Measurements from ENCODE around the gene LEFTY1.

The LEFTY1 gene

GRCh38 chr1:225851805-225852204, 37.1 kb downstream of the LEFTY1 start:
- no peaks in the 10 kb centered on the region for H3K27me3 ChIP-seq (ENCODE audit: control insufficient read depth in 1 of 2, insufficient read depth in 2 of 2, low read length in 2 of 2)
- peaks cover 35 to 82% of the 10 kb centered on the region in 2 donors for H3K36me3 ChIP-seq (ENCODE audit: control insufficient read depth in 1 of 2, insufficient read depth in 2 of 2, low read length in 2 of 2)
- no peak overlapping the region for H3K4me3 ChIP-seq (ENCODE audit: low read depth in 1 of 2, low read length in 2 of 2)
- H3K9me3 ChIP-seq (ENCODE audit: control insufficient read depth in 1 of 2, low read length in 2 of 2), result no peaks in the 10 kb centered on the region
- H3K9ac ChIP-seq (ENCODE audit: low read depth in 1 of 2, low read length in 2 of 2), result no peak overlapping the region
- no peak overlapping the region for H3K27ac ChIP-seq (ENCODE audit: low read depth, low read length)
- H3K4me1 ChIP-seq (ENCODE audit: control insufficient read depth in 1 of 2, insufficient read depth in 2 of 2, low read length in 2 of 2), result peaks cover 24 to 30% of the 10 kb centered on the region in 2 donors

- Histone ChIP-seq H3K36me3 (ENCODE audit: control insufficient read depth in 1 of 2, insufficient read depth in 2 of 2, low read length in 2 of 2) (peaks cover 36 to 88% of the 10 kb centered on the region in 2 donors), H3K4me3 (ENCODE audit: low read depth in 1 of 2, low read length in 2 of 2) (no peak overlapping the region), H3K4me1 (ENCODE audit: control insufficient read depth in 1 of 2, insufficient read depth in 2 of 2, low read length in 2 of 2) (peaks cover 30% of the 10 kb centered on the region in 2 donors), H3K9ac (ENCODE audit: low read depth in 1 of 2, low read length in 2 of 2) (no peak overlapping the region), H3K27me3 (ENCODE audit: control insufficient read depth in 1 of 2, insufficient read depth in 2 of 2, low read length in 2 of 2) (no peaks in the 10 kb centered on the region), H3K9me3 (ENCODE audit: control insufficient read depth in 1 of 2, low read length in 2 of 2) (no peaks in the 10 kb centered on the region), H3K27ac (ENCODE audit: low read depth, low read length) (no peak overlapping the region)
These were observed 38.6 kb downstream of the LEFTY1 start for GRCh38 chr1:225850370-225850769.

GRCh38 chr1:225849925-225850324, 39.0 kb downstream of the LEFTY1 start:
- no peak overlapping the region for H3K4me3 ChIP-seq (ENCODE audit: low read depth in 1 of 2, low read length in 2 of 2)
- peaks cover 30% of the 10 kb centered on the region in 2 donors for H3K4me1 ChIP-seq (ENCODE audit: control insufficient read depth in 1 of 2, insufficient read depth in 2 of 2, low read length in 2 of 2)
- no peaks in the 10 kb centered on the region for H3K27me3 ChIP-seq (ENCODE audit: control insufficient read depth in 1 of 2, insufficient read depth in 2 of 2, low read length in 2 of 2)
- no peaks in the 10 kb centered on the region for H3K9me3 ChIP-seq (ENCODE audit: control insufficient read depth in 1 of 2, low read length in 2 of 2)
- no peak overlapping the region for H3K27ac ChIP-seq (ENCODE audit: low read depth, low read length)
- H3K9ac ChIP-seq (ENCODE audit: low read depth in 1 of 2, low read length in 2 of 2), result no peak overlapping the region
- H3K36me3 ChIP-seq (ENCODE audit: control insufficient read depth in 1 of 2, insufficient read depth in 2 of 2, low read length in 2 of 2), result peaks cover 36 to 86% of the 10 kb centered on the region in 2 donors

GRCh38 chr1:225848030-225848955, 40.7 kb downstream of the LEFTY1 start:
- Histone ChIP-seq H3K9ac (ENCODE audit: low read depth in 1 of 2, low read length in 2 of 2) (no peak overlapping the region), H3K4me3 (ENCODE audit: low read depth in 1 of 2, low read length in 2 of 2) (no peak overlapping the region)

GRCh38 chr1:225847610-225848009, 41.3 kb downstream of the LEFTY1 start:
- Histone ChIP-seq H3K4me3 (ENCODE audit: low read depth in 1 of 2, low read length in 2 of 2) (no peak overlapping the region), H3K27ac (ENCODE audit: low read depth, low read length) (no peak overlapping the region), H3K4me1 (ENCODE audit: control insufficient read depth in 1 of 2, insufficient read depth in 2 of 2, low read length in 2 of 2) (peaks cover 30% of the 10 kb centered on the region in 2 donors), H3K9me3 (ENCODE audit: control insufficient read depth in 1 of 2, low read length in 2 of 2) (no peaks in the 10 kb centered on the region), H3K27me3 (ENCODE audit: control insufficient read depth in 1 of 2, insufficient read depth in 2 of 2, low read length in 2 of 2) (no peaks in the 10 kb centered on the region), H3K36me3 (ENCODE audit: control insufficient read depth in 1 of 2, insufficient read depth in 2 of 2, low read length in 2 of 2) (peaks cover 24 to 77% of the 10 kb centered on the region in 2 donors), H3K9ac (ENCODE audit: low read depth in 1 of 2, low read length in 2 of 2) (no peak overlapping the region)

More at GRCh38 chr1:225848030-225848955, 40.7 kb downstream of the LEFTY1 start:
- Histone ChIP-seq H3K27ac (ENCODE audit: low read depth, low read length) (no peak overlapping the region), H3K36me3 (ENCODE audit: control insufficient read depth in 1 of 2, insufficient read depth in 2 of 2, low read length in 2 of 2) (peaks cover 31 to 79% of the 10 kb centered on the region in 2 donors), H3K4me1 (ENCODE audit: control insufficient read depth in 1 of 2, insufficient read depth in 2 of 2, low read length in 2 of 2) (peaks cover 30% of the 10 kb centered on the region in 2 donors), H3K27me3 (ENCODE audit: control insufficient read depth in 1 of 2, insufficient read depth in 2 of 2, low read length in 2 of 2) (no peaks in the 10 kb centered on the region), H3K9me3 (ENCODE audit: control insufficient read depth in 1 of 2, low read length in 2 of 2) (no peaks in the 10 kb centered on the region)

GRCh38 chr1:225846331-225847310, 42.3 kb downstream of the LEFTY1 start:
- H3K36me3 ChIP-seq (ENCODE audit: control insufficient read depth in 1 of 2, insufficient read depth in 2 of 2, low read length in 2 of 2), result peaks cover 18 to 78% of the 10 kb centered on the region in 2 donors

GRCh38 chr1:225845571-225846259, 43.2 kb downstream of the LEFTY1 start:
- Histone ChIP-seq H3K27me3 (ENCODE audit: control insufficient read depth in 1 of 2, insufficient read depth in 2 of 2, low read length in 2 of 2) (no peaks in the 10 kb centered on the region), H3K27ac (ENCODE audit: low read depth, low read length) (no peak overlapping the region), H3K4me3 (ENCODE audit: low read depth in 1 of 2, low read length in 2 of 2) (no peak overlapping the region), H3K36me3 (ENCODE audit: control insufficient read depth in 1 of 2, insufficient read depth in 2 of 2, low read length in 2 of 2) (peaks cover 17 to 72% of the 10 kb centered on the region in 2 donors), H3K9ac (ENCODE audit: low read depth in 1 of 2, low read length in 2 of 2) (no peak overlapping the region), H3K9me3 (ENCODE audit: control insufficient read depth in 1 of 2, low read length in 2 of 2) (no peaks in the 10 kb centered on the region), H3K4me1 (ENCODE audit: control insufficient read depth in 1 of 2, insufficient read depth in 2 of 2, low read length in 2 of 2) (peaks cover 21 to 30% of the 10 kb centered on the region in 2 donors)

More at GRCh38 chr1:225846331-225847310, 42.3 kb downstream of the LEFTY1 start:
- H3K9ac ChIP-seq (ENCODE audit: low read depth in 1 of 2, low read length in 2 of 2), result no peak overlapping the region
- no peak overlapping the region for H3K4me3 ChIP-seq (ENCODE audit: low read depth in 1 of 2, low read length in 2 of 2)
- H3K27me3 ChIP-seq (ENCODE audit: control insufficient read depth in 1 of 2, insufficient read depth in 2 of 2, low read length in 2 of 2), result no peaks in the 10 kb centered on the region
- no peak overlapping the region for H3K27ac ChIP-seq (ENCODE audit: low read depth, low read length)
- H3K9me3 ChIP-seq (ENCODE audit: control insufficient read depth in 1 of 2, low read length in 2 of 2), result no peaks in the 10 kb centered on the region
- peaks cover 21 to 30% of the 10 kb centered on the region in 2 donors for H3K4me1 ChIP-seq (ENCODE audit: control insufficient read depth in 1 of 2, insufficient read depth in 2 of 2, low read length in 2 of 2)

- Histone ChIP-seq H3K9me3 (ENCODE audit: control insufficient read depth in 1 of 2, low read length in 2 of 2) (no peaks in the 10 kb centered on the region), H3K4me1 (ENCODE audit: control insufficient read depth in 1 of 2, insufficient read depth in 2 of 2, low read length in 2 of 2) (peaks cover 21 to 30% of the 10 kb centered on the region in 2 donors), H3K27ac (ENCODE audit: low read depth, low read length) (no peak overlapping the region), H3K36me3 (ENCODE audit: control insufficient read depth in 1 of 2, insufficient read depth in 2 of 2, low read length in 2 of 2) (peaks cover 17 to 70% of the 10 kb centered on the region in 2 donors), H3K27me3 (ENCODE audit: control insufficient read depth in 1 of 2, insufficient read depth in 2 of 2, low read length in 2 of 2) (no peaks in the 10 kb centered on the region), H3K4me3 (ENCODE audit: low read depth in 1 of 2, low read length in 2 of 2) (no peak overlapping the region), H3K9ac (ENCODE audit: low read depth in 1 of 2, low read length in 2 of 2) (no peak overlapping the region)
These were observed 43.8 kb downstream of the LEFTY1 start for GRCh38 chr1:225845097-225845496.

- no peak overlapping the region for H3K4me3 ChIP-seq (ENCODE audit: low read depth in 1 of 2, low read length in 2 of 2)
- no peak overlapping the region for H3K9ac ChIP-seq (ENCODE audit: low read depth in 1 of 2, low read length in 2 of 2)
- H3K27me3 ChIP-seq (ENCODE audit: control insufficient read depth in 1 of 2, insufficient read depth in 2 of 2, low read length in 2 of 2), result no peaks in the 10 kb centered on the region
- no peak overlapping the region for H3K27ac ChIP-seq (ENCODE audit: low read depth, low read length)
- peaks cover 16 to 70% of the 10 kb centered on the region in 2 donors for H3K36me3 ChIP-seq (ENCODE audit: control insufficient read depth in 1 of 2, insufficient read depth in 2 of 2, low read length in 2 of 2)
- H3K9me3 ChIP-seq (ENCODE audit: control insufficient read depth in 1 of 2, low read length in 2 of 2), result no peaks in the 10 kb centered on the region
- peaks cover 21 to 28% of the 10 kb centered on the region in 2 donors for H3K4me1 ChIP-seq (ENCODE audit: control insufficient read depth in 1 of 2, insufficient read depth in 2 of 2, low read length in 2 of 2)
These were observed 44.5 kb downstream of the LEFTY1 start for GRCh38 chr1:225844236-225845061.
